ENCODE data around the gene ENTPD1. TPM values are rescaled to one million over a fixed set of nuclear protein-coding genes. Genes with fewer than 3 reads are reported as not detected.
A peak's percentile ranks its signal among the peaks of the same experiment; 100 is the strongest.

The ENTPD1 gene
- total and polyA plus RNA-seq, 9 of the 15 experiments (the other 6 are each of a cell fraction or from before 2014, with no cell fraction given) = 0.07 to 1.5 (median 0.37) TPM

- TF ChIP-seq ZNF766 (CRISPR knock-in tag; conservative IDR thresholded peaks at IDR 0.05) (0 out of 2 replicates have a peak, but pooled peaks have one; percentile 65), MED1 (CRISPR knock-in tag; IDR thresholded peaks at IDR 0.05; ENCODE audit: borderline replicate concordance) (no peak), CTCF (IDR thresholded peaks at IDR 0.05 in 2 of 3, conservative IDR thresholded peaks at IDR 0.05 in 1 of 3; ENCODE audit: insufficient read depth in 2 of 3, low read depth in 1 of 3, low read length in 3 of 3) (peak; percentile 25 to 37 (median 27); a peak in 3 of 6 replicates), TBL1XR1 (IDR thresholded peaks at IDR 0.05; ENCODE audit: low read length in 2 of 2) (0 out of 4 replicates have a peak, but pooled peaks of 1 of the 2 experiments have one; percentile 16), CHD1 (IDR thresholded peaks at IDR 0.05; ENCODE audit: low read length) (no peak), ZNF785 (CRISPR knock-in tag; IDR thresholded peaks at IDR 0.05) (no peak), DACH1 (IDR thresholded peaks at IDR 0.05; ENCODE audit: partially characterized antibody) (no peak), HES1 (IDR thresholded peaks at IDR 0.05; ENCODE audit: low read depth) (0 out of 2 replicates have a peak, but pooled peaks have one; percentile 16), GABPA (tag; conservative IDR thresholded peaks at IDR 0.05; ENCODE audit: low read depth) (0 out of 2 replicates have a peak, but pooled peaks have one; percentile 35), SOX6 (IDR thresholded peaks at IDR 0.05) (peak; percentile 93), RCOR1 (IDR thresholded peaks at IDR 0.05; ENCODE audit: borderline replicate concordance in 1 of 2, low read depth in 2 of 2, low read length in 2 of 2) (peak; percentile 87 to 99), TCF3 (CRISPR knock-in tag; IDR thresholded peaks at IDR 0.05) (peak; percentile 82), FOXM1 (IDR thresholded peaks at IDR 0.05; ENCODE audit: low read depth) (peak; percentile 54; the same call in 1 of the 2 replicates), FOXM1 (CRISPR knock-in tag; IDR thresholded peaks at IDR 0.05; ENCODE audit: low read depth) (no peak), FOXK2 (conservative IDR thresholded peaks at IDR 0.05 in 1 of 2, IDR thresholded peaks at IDR 0.05 in 1 of 2; ENCODE audit: low read depth in 2 of 2) (0 out of 4 replicates have a peak, but pooled peaks of 1 of the 2 experiments have one; percentile 34), PKNOX1 (IDR thresholded peaks at IDR 0.05) (peak; percentile 17; the same call in 1 of the 2 replicates), PML (IDR thresholded peaks at IDR 0.05; ENCODE audit: low read length) (peak; percentile 86), MNT (conservative IDR thresholded peaks at IDR 0.05) (peak in 1 of 2 experiments; percentile 55; a peak in 1 of 4 replicates), PATZ1 (CRISPR knock-in tag; IDR thresholded peaks at IDR 0.05; ENCODE audit: borderline replicate concordance) (no peak), ZNF133 (CRISPR knock-in tag; IDR thresholded peaks at IDR 0.05) (no peak)
Measured at GRCh38 chr10:95741807-95742467, 14.0 kb upstream of the ENTPD1 start (continued).

All from K562 (cell line).